ENCODE data around the gene CLEC16A.

DNA sequence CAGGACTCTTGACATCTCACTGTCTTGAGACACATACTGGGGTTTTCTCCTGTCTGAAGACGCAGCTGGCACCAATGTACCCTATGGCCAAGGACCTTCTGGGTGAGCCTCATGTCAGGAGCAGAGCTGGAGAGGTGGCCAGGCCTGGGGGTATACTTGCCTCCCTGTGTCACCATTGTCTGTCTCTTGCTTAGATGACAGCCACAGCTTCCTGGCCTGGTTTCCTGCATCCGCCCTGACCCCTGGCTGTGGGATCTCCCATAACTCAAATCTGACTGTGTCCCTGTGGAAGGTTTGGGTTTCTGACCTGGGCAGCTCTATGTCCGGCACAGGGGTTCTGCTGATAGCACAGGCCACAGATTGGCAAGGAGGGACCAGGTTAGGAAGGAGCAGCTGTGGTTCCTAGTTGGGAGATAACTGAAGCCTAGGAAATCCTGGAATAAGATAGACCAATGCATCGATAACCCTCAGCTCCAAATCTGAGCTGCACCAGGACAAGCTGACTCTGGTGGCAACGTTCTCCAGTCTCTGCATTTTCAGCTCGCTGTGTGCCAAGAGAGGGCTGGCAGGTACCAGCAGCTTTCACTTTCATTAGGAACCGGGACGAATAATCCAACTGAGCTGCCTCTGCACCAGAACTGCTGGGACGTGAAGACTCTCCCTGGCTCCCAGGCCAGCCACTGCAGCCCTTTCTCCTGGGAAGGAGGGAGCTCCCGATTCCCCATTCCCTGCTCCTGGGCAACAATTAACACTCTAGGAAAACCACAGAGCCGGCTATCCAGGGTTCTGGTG is 7.1 kb upstream of the CLEC16A start:
- TF ChIP-seq, protein P1, sequence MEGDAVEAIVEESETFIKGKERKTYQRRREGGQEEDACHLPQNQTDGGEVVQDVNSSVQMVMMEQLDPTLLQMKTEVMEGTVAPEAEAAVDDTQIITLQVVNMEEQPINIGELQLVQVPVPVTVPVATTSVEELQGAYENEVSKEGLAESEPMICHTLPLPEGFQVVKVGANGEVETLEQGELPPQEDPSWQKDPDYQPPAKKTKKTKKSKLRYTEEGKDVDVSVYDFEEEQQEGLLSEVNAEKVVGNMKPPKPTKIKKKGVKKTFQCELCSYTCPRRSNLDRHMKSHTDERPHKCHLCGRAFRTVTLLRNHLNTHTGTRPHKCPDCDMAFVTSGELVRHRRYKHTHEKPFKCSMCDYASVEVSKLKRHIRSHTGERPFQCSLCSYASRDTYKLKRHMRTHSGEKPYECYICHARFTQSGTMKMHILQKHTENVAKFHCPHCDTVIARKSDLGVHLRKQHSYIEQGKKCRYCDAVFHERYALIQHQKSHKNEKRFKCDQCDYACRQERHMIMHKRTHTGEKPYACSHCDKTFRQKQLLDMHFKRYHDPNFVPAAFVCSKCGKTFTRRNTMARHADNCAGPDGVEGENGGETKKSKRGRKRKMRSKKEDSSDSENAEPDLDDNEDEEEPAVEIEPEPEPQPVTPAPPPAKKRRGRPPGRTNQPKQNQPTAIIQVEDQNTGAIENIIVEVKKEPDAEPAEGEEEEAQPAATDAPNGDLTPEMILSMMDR (IDR thresholded peaks at IDR 0.05; ENCODE audit: low read depth, low read length, poor library complexity, severe bottlenecking) = no peak
- no peak for TF ChIP-seq EZH2phosphoT487 (IDR thresholded peaks at IDR 0.05; ENCODE audit: borderline replicate concordance, low read length)
